ENCODE measurements around the gene KHNYN.

The KHNYN gene

GRCh38 chr14:24426912-24427536, 2.7 kb upstream of the KHNYN start:
- no peak for TF ChIP-seq CTCF (IDR thresholded peaks at IDR 0.05; ENCODE audit: borderline replicate concordance, insufficient read depth, low read depth, low read length)
- no peak overlapping the region for H3K4me3 ChIP-seq (ENCODE audit: low read depth, low read length)

GRCh38 chr14:24427537-24428508, 1.9 kb upstream of the KHNYN start:
- no peak overlapping the region for H3K4me3 ChIP-seq (ENCODE audit: low read depth, low read length)
- TF ChIP-seq CTCF (IDR thresholded peaks at IDR 0.05; ENCODE audit: borderline replicate concordance, insufficient read depth, low read depth, low read length) = no peak

GRCh38 chr14:24428628-24429394, 943 bp upstream of the KHNYN start:
- no peak overlapping the region for H3K4me3 ChIP-seq (ENCODE audit: low read depth, low read length)

GRCh38 chr14:24430143-24430681, 458 bp downstream of the KHNYN start:
- peak overlapping the region; percentile 69 for H3K4me3 ChIP-seq (ENCODE audit: low read depth, low read length)
- TF ChIP-seq CTCF (IDR thresholded peaks at IDR 0.05; ENCODE audit: borderline replicate concordance, insufficient read depth, low read depth, low read length) = no peak

More at GRCh38 chr14:24428628-24429394, 943 bp upstream of the KHNYN start:
- no peak for TF ChIP-seq CTCF (IDR thresholded peaks at IDR 0.05; ENCODE audit: borderline replicate concordance, insufficient read depth, low read depth, low read length)

- H3K4me3 ChIP-seq (ENCODE audit: low read depth, low read length) = peak overlapping the region; percentile 69
- TF ChIP-seq CTCF (IDR thresholded peaks at IDR 0.05; ENCODE audit: borderline replicate concordance, insufficient read depth, low read depth, low read length) = no peak
These were observed 1.2 kb downstream of the KHNYN start for GRCh38 chr14:24430682-24431568.

All from GM12875 (cell line).